Measurements from ENCODE around the gene MASP2.
A peak's percentile ranks its signal among the peaks of the same experiment; 100 is the strongest.
"Not testable (repeated sequence)": the region's sequence is repeated elsewhere in the genome, so short reads cannot be mapped to it uniquely, and the experiment has no call there.

The MASP2 gene

GRCh38 chr1:11037740-11038182 is 9.3 kb downstream of the MASP2 start:
- peak; percentile 86 for DNase-seq (ENCODE audit: low read depth)

- DNase-seq (ENCODE audit: low read depth), result not testable (repeated sequence)
These were observed 9.9 kb downstream of the MASP2 start for GRCh38 chr1:11037019-11037739.

DNA sequence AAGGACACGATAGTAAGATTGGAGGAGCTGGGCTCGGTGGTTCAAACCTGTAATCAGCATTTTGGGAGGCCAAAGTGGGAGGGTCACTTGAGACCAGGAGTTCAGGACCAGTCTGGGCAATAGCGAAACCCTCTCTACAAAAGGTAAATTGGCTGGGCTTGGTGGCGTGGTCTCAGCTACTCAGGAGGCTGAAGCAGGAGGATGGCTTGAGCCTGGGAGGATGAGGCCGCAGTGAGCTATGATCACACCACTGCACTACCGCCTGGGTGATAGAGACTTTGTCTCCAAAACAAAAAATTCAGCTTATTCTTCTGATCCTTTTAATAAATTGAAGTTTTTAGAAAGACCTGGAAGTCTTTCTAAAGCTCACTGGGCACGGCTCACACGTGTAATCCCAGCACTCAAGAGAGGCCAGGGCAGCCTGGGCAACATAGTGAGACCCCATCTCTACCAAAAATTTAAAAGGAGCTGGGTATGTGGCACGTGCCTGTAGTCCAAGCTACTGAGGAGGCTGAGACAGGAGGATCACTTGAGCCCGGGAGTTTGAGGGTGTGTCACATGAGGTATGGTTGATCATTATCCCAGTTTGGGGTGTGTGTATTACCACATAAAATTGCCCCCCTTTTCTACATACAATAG is 15.3 kb downstream of the MASP2 start:
- DNase-seq (ENCODE audit: low read depth), result no peak

- no peak for DNase-seq (ENCODE audit: low read depth)
These were observed 16.2 kb downstream of the MASP2 start for GRCh38 chr1:11030865-11031264.

- DNase-seq (ENCODE audit: low read depth), result no peak
These were observed 19.0 kb downstream of the MASP2 start for GRCh38 chr1:11028018-11028417.

- no peak for DNase-seq (ENCODE audit: low read depth)
These were observed 19.7 kb downstream of the MASP2 start for GRCh38 chr1:11027316-11027715.

DNA sequence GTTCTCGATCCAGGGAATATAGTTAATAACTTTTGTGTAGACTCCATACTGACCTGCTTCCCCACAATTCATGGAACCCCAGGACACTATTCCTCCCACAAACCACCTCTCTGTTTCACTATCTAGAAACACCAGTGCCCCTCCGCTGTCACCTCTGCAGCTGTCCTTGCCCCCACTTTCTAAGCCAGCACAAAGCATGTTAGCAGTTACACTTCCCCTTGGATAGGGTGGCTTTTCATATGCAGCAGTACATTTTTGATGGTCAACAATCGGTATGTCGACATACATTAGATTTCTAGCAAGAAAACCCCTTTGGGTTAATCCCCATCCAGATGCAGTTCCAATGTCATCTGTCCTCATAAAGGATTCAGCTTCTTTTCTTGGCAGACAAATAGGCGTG is 20.1 kb downstream of the MASP2 start:
- DNase-seq (ENCODE audit: low read depth), result no peak

GRCh38 chr1:11026052-11026451 is 21.0 kb downstream of the MASP2 start:
- no peak for DNase-seq (ENCODE audit: low read depth)

- no peak for DNase-seq (ENCODE audit: low read depth)
These were observed 21.4 kb downstream of the MASP2 start for GRCh38 chr1:11025618-11026017.

GRCh38 chr1:11024874-11025203 is 22.2 kb downstream of the MASP2 start:
- no peak for DNase-seq (ENCODE audit: low read depth)

DNA sequence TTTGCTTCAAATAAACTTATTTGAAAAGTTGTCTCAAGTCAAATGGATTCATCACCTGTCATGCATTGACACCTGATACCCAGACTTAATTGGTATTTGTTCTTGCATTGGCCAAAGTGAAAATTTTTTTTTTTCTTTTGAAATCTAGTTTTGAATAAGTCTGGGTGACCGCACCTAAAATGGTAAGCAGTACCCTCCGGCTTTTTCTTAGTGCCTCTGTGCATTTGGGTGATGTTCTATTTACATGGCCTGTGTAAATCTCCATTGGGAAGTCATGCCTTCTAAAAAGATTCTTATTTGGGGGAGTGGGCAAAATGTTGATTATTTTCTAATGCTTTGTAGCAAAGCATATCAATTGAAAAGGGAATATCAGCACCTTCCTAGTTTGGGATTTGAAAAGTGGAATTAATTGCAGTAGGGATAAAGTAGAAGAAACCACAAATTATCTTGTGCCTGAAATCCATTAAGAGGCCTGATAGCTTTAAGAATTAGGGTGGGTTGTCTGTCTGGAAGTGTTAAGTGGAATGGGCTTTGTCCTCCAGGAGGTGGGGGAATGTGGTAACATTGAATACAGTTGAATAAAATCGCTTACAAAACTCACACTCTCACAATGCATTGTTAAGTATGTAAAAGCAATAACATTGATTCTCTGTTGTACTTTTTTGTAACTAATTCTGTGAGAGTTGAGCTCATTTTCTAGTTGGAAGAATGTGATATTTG is 22.7 kb downstream of the MASP2 start:
- DNase-seq (ENCODE audit: low read depth), result no peak

- DNase-seq (ENCODE audit: low read depth), result no peak
These were observed 23.8 kb downstream of the MASP2 start for GRCh38 chr1:11023201-11023600.

DNA sequence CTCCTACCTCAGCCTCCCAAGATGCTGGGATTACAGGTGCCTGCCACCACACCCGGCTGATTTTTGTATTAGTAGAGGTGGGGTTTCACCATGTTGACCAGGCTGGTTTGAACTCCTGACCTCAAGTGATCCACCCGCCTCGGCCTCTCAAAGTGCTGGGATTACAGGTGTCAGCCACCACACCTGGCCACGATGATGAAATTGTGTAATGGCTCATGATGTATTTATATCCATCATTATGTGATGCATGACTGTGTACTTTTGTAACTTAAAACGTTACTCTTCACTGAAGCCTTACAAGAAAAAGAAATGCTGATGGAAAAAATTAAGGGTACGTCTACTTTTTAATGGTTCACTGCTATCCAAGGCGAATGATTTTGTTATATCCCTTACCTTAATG is 27.1 kb downstream of the MASP2 start:
- no peak for DNase-seq (ENCODE audit: low read depth)

GRCh38 chr1:11019358-11019757 is 27.7 kb downstream of the MASP2 start:
- not testable (repeated sequence) for DNase-seq (ENCODE audit: low read depth)

DNA sequence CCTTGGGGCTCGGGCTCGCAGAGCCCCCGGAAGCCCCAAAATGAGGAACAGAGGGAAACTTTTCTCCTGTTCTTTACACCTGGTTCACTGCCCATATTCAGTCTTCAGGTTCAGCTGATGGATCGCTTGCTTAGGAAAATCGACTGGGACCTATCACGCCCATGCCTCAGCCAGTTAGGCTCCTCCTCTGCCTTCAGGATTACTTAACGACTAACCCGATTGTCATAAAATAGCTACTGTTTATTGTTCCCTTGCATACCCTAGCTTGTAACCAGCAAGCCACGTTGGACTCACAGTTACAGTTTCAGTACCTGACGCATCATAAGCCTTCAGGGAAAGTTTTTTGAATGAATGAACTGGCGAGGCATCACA is 33.9 kb downstream of the MASP2 start:
- DNase-seq (ENCODE audit: low read depth), result no peak

DNA sequence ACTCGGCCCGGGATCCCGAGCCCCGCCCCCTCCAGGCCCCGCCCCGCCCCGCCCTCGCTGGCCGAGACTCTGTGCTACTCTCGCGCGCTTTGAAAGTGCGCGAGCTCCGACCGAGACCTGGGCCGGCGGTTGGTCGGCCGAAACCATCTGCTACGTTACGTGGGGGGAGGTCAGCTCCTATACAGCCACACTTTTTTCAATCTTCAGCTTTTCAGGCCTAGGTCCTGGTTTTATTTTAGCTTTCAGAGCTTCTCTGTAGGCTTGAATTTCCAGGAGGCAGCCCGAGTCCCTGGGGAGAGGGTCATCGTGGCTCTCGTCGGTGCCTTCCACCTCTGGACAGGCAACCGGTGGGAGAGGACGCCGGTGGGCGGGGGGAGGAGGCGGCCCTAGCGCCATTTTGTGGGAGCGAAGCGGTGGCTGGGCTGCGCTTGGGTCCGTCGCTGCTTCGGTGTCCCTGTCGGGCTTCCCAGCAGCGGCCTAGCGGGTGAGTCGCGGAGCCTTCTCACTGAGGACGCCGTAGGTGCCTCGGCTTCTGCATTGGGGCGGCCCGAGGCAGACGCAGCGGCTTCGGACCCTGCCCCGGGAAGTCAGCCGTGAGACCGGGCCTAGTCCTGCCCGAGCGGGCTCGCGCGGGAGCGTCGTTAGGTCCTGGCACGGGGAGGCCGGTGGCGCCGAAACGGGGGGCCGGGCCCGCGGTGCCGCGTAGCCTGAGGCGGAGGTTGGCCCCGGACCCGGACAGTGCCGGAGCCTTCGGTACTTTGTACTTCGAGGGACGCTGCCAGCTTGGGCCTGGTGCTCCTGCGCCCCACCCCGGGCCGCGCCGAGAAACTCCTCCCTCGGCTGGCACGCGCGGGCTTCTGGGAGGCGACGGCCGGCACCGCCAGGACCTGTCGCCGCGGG is 34.5 kb downstream of the MASP2 start, which contains the start of gene TARDBP:
Gene TARDBP, plus strand, starts transcription at position 395 of the 900 bp plus-strand sequence. CDS start 1,074 bp downstream, outside the sequence.
- peak; percentile 82 for DNase-seq (ENCODE audit: low read depth)

DNA sequence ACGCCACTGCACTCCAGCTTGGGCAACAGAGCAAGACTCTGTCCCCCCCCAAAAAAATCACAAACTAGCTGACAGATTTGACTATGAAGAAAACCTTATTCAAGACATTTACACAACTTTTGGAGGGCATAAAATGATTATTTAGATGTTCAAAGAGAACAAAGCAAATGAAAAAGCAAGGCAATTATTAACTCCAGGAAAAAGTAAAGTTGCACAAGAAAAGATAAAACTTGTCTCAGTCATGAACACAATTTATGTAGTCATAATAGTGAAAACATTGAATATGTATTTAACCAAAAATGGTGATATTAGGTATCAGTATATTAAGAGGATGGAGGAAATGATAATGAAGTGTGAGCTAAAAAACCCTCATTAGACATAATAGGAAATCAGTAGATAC is 46.5 kb downstream of the MASP2 start:
- no peak for DNase-seq (ENCODE audit: low read depth)

- DNase-seq (ENCODE audit: low read depth), result no peak
These were observed 50.9 kb downstream of the MASP2 start for GRCh38 chr1:10996100-10996499.

GRCh38 chr1:10992864-10993263 is 54.2 kb downstream of the MASP2 start:
- DNase-seq (ENCODE audit: low read depth), result no peak

DNA sequence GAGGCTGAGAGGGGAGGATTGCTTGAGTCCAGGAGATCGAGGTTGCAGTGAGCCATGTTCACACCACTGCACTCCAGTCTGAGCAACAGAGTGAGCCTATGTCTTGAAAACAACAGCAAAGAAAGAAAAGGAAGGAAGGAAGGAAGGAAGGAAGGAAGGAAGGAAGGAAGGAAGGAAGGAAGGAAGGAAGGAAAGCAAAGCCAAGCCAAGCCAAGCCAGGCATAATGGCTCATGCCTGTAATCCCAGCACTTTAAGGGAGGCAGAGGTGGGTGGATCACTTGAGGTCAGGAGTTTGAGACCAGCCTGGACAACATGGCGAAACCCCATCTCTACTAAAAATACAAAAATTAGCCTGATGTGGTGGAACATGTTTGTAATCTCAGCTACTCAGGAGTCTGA is 55.0 kb downstream of the MASP2 start:
- DNase-seq (ENCODE audit: low read depth), result not testable (repeated sequence)

- no peak for DNase-seq (ENCODE audit: low read depth)
These were observed 56.2 kb downstream of the MASP2 start for GRCh38 chr1:10990828-10991227.

DNA sequence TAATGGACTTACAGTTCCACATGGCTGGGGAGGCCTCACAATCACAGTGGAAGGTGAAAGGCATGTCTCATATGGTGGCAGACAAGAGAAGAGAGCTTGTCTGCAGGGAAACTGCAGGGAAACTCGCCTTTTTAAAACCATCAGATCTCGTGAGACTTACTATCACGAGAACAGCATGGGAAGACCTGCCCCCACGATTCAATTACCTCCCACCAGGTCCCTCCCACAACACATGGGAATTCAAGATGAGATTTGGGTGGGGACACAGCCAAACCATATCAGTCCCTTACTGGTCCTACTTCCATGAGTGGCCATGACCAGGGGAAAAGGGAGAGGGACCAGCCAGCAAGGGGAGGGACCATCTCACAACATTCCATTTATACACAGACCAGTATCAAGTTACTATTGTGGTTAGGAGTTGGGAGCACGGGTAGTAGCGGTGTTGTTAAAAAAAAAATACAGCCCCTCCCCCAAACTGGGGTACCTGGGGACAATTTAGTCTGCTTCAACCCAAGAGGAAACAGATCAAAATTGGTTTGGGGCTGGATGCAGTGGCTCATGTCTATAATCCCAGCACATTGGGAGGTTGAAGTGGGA is 57.0 kb downstream of the MASP2 start:
- DNase-seq (ENCODE audit: low read depth), result not testable (repeated sequence)

All from activated gamma-delta T cell treated with anti-CD3 and anti-CD28 coated beads, Interleukin-2, amount 50 U/mL, for 16 hours (primary cell).